ENCODE measurements around the gene WDR88. TPM values are rescaled to one million over a fixed set of nuclear protein-coding genes. Genes with fewer than 3 reads are reported as not detected.

The WDR88 gene, protein sequence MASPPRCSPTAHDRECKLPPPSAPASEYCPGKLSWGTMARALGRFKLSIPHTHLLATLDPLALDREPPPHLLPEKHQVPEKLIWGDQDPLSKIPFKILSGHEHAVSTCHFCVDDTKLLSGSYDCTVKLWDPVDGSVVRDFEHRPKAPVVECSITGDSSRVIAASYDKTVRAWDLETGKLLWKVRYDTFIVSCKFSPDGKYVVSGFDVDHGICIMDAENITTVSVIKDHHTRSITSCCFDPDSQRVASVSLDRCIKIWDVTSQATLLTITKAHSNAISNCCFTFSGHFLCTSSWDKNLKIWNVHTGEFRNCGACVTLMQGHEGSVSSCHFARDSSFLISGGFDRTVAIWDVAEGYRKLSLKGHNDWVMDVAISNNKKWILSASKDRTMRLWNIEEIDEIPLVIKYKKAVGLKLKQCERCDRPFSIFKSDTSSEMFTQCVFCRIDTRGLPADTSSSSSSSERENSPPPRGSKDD
- total RNA-seq (2022; extraction: Qiagen RNA extraction), result 0.31 TPM in 1 of 5 replicates, not detected in the others

DNA sequence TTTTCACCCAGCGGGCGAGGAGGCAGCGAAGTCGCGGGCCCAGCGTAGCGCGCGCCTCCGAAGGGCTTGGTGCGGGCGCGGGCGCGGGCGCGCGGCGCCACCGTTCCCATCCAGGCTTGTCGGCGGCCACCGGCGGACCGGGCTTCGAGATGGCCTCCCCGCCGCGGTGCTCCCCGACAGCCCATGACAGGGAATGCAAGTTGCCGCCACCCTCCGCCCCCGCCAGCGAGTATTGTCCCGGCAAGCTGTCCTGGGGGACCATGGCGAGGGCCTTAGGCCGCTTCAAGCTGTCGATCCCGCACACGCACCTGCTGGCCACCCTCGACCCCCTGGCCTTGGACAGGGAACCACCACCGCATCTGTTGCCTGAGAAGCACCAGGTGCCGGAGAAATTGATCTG lies at the start of gene WDR88:
Gene WDR88 (plus strand): TSS at position 94 of the 400 bp plus-strand sequence. CDS start 56 bp downstream, at position 150.

DNA sequence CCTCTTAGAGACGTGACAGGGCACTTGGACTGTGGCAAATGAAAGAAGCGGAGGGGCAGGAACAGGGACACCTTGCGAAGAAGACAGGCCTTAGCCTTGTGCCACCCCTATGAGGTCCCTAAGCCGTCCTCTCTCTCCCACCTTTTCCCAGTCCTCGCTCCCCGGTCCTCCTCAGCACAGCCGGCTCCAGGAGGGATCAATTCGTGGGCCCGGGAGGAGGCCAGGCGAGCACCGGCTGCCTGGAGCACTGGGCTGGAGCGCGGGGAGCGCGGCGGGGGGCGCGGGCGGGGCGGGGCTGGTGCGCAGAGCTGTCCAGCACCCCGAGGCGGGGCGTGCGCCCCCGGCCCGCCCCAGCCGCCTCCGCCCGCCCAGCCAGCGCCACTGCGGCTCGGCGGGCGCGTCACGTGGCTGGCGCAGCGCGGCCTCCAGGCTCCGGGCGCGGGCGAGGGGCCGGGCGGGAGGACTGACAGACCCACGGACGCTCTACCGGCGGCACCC lies 62.0 kb downstream of the WDR88 start, which contains the start of gene LRP3:
Gene LRP3 (plus strand): TSS at position 466 of the 498 bp plus-strand sequence. CDS start 456 bp downstream, outside the sequence.

Other genes with a start within 250 kb of the WDR88 start
- gene CEP89, start 160.2 kb upstream of the WDR88 start, total RNA-seq (2022; extraction: Qiagen RNA extraction), result 42.2 to 50.8 TPM (median 44.9 TPM) in 5 replicates
- gene FAAP24, start 159.9 kb upstream of the WDR88 start, total RNA-seq (2022; extraction: Qiagen RNA extraction), result 14.0 to 15.6 TPM (median 14.7 TPM) in 5 replicates
- gene RHPN2, start 67.2 kb upstream of the WDR88 start, total RNA-seq (2022; extraction: Qiagen RNA extraction), result 43.7 to 56.1 TPM (median 53.1 TPM) in 5 replicates
- gene GPATCH1, start 50.9 kb upstream of the WDR88 start, total RNA-seq (2022; extraction: Qiagen RNA extraction), result 12.8 to 15.9 TPM (median 15.0 TPM) in 5 replicates
- gene LRP3, start 62.2 kb downstream of the WDR88 start, total RNA-seq (2022; extraction: Qiagen RNA extraction), result 29.1 to 54.1 TPM (median 51.0 TPM) in 5 replicates
- gene SLC7A10, start 93.7 kb downstream of the WDR88 start, total RNA-seq (2022; extraction: Qiagen RNA extraction), result 0.11 to 0.12 TPM in 2 of 5 replicates, not detected in the others
- 5.3 to 10.2 TPM (median 8.8 TPM) in 5 replicates for gene CEBPA, start 170.4 kb downstream of the WDR88 start, total RNA-seq (2022; extraction: Qiagen RNA extraction)
- 37.7 to 41.2 TPM (median 40.0 TPM) in 5 replicates for gene CEBPG, start 241.6 kb downstream of the WDR88 start, total RNA-seq (2022; extraction: Qiagen RNA extraction)